Posterior cingulate gyrus (tissue), 11 donors: ENCODE data around the gene RANBP17.

Experiments used
- DNase-seq, 10 donors: peaks; one replicate each; pipeline versions ENCODE4 v3.0.0 to v3.0.0-alpha.2; 2020 to 2021; ENCODE audit warnings: mixed read lengths in 3 of 10
- intact Hi-C: fragments of 100-400 bp; cut with DNase I; formaldehyde crosslinking; loops from one replicate; pipeline ENCODE4 v1.15.1; 2023

The RANBP17 gene

DNA sequence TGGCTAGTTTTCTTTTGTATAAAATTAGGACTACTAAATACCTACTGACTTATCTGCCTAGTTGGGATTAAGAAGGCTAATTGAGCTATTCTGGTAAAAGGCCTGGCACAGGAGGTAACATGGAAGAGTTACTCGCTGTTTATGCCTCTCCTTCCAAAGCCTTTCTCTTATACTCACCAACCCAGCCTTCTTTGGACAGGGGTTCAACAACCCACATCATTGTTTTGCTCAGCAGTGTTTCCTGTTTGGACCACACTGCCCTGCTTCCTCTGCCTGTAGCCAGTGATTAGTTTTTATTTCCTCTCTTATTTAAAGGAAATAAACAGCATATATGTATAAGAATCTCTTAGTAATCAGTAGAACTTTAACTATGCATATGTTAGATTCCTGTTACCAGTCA is 362.1 kb downstream of the RANBP17 start:
- intact Hi-C loops = no loop called here
- no peak for DNase-seq

DNA sequence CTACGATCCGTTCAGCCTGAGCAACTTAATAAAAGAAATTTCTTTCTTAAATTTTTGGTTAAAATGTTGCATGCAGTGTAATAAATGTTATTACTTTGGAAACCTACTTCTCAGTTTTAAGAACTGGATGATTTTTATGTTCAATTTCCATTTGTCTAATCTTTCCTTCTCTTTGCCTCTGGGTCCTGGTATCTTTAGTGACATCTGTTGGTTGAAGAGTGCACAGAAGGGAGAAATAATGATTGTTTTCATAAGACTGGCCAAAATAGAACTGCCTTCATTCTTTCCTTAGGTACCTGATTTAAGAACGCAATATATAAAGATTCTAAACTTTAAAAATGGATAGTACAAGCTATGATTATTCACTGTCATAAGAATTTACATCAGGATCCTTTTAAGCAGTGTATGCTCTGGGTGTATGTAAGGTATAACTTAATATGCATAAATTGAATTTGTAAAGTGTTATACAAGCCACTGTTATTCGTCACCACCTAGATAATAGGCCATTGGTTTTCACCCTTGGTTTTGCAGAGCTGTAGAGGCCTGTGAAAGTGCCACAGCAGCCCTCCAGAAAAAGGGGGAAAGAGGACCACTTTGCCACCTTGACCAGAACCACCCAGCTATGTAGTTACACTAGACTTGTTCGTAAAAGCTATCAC is 364.4 kb downstream of the RANBP17 start:
- no peak for DNase-seq
- intact Hi-C loops = no loop called here

DNA sequence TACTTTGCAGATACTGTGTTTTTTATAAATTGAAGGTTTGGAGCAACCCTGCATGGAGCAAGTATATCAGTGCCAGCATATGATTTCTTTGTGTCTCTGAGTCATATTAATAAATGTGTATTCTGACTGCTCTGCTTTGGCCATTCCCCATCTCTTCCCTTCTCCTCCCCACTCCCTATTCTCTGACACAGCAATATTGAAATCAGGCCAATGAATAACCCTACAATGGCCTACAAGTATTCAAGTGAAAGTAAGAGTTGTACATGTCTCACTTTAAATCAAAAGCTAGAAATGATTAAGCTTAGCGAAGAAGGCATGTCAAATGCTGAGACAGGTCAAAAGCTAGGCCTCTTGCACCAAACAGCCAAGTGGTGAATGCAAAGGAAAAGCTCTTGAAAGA is 365.0 kb downstream of the RANBP17 start:
- no peak for DNase-seq
- intact Hi-C loops = no loop called here

GRCh38 chr5:171236651-171237050 is 374.8 kb downstream of the RANBP17 start:
- intact Hi-C loops = no loop called here
- DNase-seq = no peak

GRCh38 chr5:171242521-171242920 is 380.7 kb downstream of the RANBP17 start:
- intact Hi-C loops = no loop called here

DNA sequence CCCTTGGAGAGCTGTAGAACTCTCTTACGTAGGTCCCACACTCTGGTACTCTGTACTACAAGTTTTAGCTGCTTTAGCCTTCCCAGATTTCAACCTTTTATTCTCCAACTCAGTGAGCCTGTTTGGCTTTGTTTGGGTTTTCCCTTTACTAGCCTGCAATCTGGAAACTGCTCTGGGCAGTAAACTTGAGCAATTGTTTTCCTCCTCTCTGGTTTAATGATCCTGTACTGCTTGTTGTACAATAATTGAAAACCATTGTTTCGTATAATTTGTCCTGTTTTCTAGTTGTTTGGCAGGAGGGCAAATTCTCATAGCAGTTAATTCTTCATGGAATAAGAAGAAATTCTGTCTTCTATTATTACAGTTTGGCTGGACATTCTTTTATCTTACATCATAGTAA is 384.4 kb downstream of the RANBP17 start:
- no peak for DNase-seq
- intact Hi-C loops = no loop called here

More at GRCh38 chr5:171242521-171242920, 380.7 kb downstream of the RANBP17 start:
- DNase-seq = no peak

DNA sequence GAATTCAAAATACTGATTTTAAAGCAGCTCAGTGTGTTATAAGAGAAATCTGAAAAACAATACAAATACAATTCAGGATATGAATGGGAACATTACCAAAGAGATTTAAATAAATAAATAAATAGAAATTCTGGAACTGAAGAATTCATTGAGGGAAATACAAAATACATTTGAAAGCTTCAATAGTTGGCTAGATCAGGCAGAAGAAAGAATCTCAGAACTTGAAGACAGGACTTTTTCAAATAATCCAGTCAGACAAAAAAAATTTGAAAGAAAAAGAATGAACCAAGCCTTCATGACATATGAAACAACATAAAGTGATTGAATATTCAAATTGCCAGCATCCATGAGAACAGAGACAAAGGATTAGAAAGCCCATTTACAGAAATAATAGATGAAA is 387.6 kb downstream of the RANBP17 start:
- intact Hi-C loops = no loop called here
- DNase-seq = no peak

DNA sequence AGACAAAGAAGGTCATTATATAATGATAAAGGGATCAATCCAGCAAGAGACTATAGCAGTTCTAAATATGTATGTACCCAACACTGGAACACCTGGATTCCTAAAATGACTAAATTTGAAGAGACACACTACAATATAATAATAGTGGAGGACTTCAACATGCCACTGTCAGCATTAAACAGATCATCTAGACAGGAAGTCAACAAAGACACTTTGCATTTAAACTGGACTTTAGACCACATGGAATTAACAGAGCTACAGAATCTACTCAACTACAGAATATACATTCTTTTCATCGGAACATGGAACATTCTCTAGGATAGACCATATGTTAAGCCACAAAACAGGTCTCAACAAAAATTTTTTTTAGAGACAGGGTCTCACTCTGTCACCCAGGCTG is 388.9 kb downstream of the RANBP17 start:
- intact Hi-C loops = no loop called here
- DNase-seq = no peak

GRCh38 chr5:171251519-171251918 is 389.7 kb downstream of the RANBP17 start:
- intact Hi-C loops = no loop called here
- no peak for DNase-seq

DNA sequence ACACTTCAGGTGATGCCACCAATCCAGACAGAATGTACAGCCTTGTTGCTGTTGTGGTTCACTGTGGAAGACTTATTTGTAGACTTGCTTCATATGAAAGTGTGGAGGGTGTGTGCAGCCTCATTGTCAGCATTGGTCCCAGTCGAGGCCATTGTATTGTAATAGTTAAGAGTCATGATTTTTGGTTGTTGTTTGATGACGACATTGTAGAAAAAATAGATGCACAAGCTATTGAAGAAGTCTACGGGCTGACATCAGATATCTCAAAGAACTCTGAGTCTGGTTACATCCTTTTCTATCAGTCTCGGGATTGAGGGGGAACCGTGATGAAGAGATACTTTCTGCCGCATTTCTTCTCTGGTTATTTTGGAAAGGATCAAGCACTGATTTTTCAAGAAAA is 390.9 kb downstream of the RANBP17 start:
- no peak for DNase-seq

DNA sequence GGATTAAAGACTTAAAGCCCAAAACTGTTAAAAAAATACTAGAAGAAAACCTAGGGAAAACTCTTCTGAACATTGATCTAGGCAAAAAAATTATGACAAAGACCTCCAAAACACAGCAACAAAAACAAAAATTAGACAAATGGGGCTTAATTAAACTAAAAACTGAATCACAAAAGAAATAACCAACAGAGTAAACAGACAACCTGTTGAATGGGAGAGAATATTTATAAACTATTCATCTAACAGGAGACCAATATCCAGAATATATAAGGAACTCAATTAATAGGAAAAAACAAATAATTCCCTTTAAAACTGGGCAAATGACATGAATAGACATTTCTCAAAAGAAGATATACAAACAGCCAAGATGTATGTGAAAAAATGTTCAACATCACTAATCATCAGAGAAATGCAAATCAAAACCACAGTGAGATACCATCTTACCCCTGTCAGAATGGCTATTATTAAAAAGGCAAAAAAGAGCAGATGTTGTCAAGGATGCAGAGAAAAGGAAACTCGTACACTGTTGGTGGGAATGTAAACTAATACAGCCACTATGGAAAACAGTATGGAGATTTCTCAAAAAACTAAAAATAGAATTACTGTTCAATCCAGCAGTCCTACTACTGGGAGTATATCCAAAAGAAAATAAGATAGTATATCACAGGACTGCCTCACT is 397.1 kb downstream of the RANBP17 start:
- intact Hi-C loops = no loop called here
- DNase-seq = no peak

More for the DNA sequence above, 390.9 kb downstream of the RANBP17 start:
- intact Hi-C loops = no loop called here

DNA sequence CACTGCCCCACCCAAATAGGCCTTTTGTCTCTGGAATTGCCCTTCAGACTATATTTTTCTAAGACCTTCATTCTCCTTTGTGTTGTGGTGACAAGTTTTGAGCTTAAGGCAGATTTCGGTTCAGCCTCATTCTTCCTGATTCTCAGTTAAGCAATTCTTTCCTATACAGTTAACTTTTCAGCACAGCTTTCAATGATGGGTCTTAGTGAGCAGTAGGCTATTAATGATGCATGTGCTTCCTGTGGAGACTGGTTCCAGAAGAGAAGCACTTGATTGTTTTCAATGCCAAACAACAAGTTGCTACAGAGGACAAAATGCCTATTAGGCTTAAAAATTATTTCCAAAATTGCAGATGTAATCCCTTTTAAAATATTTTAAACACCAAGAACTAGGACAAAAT is 399.5 kb downstream of the RANBP17 start:
- intact Hi-C loops = no loop called here
- DNase-seq = no peak

GRCh38 chr5:171261904-171262303 is 400.1 kb downstream of the RANBP17 start:
- DNase-seq = no peak

DNA sequence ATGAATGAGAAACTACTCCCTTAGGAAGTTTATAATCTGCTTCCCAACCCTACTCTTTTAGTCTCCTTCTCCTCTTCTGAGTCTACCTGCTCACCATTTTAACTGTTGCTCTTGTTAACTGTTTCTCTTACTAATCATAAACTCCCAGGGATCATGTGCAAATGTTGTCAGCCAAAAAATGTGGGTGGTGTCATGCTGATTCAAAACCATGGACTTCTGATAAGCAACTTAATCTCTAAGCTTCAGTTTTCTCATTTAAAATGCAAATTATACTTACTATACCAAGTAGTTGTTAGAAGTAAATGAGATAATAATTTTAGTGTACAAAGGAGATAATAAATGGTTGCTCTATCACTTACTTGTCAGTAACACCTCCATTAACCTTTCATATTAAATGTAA is 401.4 kb downstream of the RANBP17 start:
- intact Hi-C loops = no loop called here
- DNase-seq = no peak

More at GRCh38 chr5:171261904-171262303, 400.1 kb downstream of the RANBP17 start:
- intact Hi-C loops = no loop called here

DNA sequence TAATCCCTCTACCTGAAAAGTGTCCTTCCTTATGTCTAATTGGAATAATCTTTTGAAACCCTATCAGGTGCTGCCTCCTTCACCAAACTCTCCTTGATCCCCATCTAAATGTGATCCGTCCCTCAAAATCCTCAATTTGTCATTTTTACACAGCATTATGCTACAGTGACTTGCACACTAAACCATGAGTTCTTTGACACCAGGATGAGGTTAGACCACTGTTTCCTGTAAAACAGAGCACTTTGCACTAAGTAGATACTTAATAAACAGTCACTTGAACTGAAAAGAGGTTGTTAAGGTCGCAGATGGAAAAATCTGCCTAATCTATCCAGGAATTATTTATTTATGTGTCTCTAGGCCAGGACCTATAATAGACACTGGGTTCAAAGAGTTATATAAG is 403.0 kb downstream of the RANBP17 start:
- DNase-seq = no peak
- intact Hi-C loops = no loop called here

DNA sequence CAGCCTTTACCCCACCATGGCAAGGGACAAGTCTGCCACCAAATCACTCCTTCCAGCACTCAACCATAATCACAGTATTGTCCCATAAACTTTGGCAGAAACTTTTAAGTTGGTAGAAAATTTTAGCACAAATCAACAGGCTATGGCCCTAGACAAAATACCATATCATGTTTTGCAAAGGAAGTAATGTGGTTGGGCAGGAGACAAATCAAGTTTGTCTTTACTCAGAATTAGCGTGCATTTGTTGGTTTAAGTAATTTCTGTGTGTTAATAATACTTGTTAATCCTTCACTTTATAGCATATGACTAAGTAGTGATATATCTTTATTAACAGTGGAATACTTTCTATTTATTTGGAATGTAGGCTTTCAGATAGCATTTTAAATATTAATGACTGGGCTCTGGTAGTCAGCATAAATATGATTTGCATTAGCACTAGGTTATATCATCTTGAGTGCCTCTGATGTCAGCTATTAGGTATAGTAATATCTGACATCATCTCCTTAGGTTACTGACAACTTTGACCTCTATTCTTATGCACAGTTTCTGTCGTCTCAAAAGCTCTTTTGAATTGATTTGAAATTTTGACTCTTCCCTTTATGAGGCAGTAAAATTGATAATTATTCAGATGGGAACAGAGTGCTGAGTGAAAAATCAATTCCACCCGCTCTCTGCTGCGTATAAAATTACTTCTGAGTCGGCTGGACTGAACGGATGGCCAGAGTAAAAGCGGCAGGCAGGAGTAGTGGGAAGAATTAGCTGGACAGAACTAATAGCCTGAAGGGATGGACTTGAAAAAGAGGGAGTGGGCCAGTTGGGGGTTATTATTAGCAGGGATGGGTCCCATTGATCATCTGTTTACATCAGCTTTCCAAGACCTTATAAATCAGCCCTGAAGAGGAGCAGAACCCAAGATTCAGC is 407.1 kb downstream of the RANBP17 start:
- no peak for DNase-seq
- intact Hi-C loops = no loop called here

- intact Hi-C loops = no loop called here
These were observed 407.9 kb downstream of the RANBP17 start for GRCh38 chr5:171269717-171270116.

DNA sequence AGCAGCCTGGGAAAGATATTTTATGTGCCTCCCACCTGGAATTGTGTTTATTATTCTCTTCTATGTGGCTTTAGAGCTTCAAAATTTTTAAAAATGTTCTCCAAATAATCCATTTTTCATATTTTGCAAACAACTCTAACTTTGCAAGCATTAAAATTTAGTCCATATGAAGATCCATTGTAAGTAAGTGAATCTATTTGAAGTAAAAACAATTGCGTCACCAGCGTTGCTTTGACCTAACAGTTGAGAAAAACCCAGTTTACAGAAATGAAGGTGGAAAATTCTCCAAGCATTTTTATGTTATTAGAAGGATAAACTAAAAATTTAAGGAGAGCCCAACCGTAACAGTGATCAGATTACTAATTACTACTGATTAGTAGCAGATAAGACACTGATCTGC is 408.3 kb downstream of the RANBP17 start:
- DNase-seq = no peak
- intact Hi-C loops = no loop called here

More at GRCh38 chr5:171269717-171270116, 407.9 kb downstream of the RANBP17 start:
- DNase-seq = no peak

DNA sequence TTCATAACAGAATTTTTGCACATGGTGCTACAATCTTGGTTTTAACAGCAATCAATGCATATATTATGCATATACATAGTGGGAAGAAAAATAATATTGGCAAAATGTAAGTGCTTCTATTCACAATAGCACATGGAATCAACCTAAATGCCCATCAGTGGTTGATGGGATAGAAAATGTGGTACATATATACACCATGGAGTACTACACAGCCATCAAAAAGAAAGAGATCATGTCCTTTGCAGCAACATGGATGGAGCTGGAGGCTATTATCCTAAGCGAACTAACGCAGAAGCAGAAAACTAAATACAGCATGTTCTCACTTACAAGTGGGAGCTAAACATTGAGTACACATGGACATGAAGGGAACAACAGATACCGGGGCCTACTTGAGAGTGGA is 410.0 kb downstream of the RANBP17 start:
- intact Hi-C loops = no loop called here
- DNase-seq = no peak

DNA sequence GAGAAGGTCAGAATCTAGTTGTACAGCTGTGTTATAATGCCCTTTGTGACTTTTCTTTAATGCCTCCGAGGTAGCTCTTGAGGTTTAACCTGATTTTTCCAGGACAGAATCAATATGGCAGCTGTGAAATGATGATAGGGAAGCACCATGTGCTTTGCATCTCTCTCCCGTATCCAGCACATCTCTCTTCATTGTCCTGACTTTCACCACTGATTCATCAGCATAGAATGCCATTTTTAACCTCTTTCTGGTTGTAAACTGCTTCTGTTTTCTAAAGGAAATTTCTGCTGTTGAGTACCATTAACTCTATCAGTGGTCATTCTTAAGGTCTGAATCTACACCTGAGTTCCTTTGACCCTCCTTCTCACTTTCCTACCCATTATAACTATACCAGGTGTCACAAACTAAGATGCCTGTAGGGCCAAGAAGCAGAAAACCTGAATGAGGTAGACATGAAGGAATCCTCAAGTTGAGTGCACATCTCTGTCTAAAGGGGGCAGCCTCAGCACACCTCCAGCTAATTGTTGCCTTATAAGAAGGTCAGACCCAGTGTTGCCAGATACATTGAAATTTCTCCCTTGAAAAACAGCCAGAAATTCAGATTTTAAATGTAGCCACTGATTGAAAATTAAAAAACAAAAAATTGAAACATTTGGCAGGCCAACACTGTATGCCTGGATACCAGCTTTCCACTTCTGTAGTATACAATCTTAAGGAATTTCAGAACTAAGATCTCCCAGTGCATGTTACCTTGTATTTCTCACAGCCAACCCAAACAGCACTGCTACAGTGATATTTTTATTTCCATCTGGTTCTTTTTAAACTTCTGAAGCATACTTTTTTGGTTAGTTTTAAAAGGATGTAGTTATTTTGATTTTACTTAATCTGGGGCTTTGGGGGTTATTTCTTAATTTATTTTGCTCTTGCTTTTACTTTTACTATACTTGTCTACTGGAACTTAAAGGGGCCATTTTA is 411.5 kb downstream of the RANBP17 start:
- DNase-seq = no peak
- intact Hi-C loops = no loop called here
